ENCODE measurements around the gene KRTAP5-2. TPM values are rescaled to one million over a fixed set of nuclear protein-coding genes. Genes with fewer than 3 reads are reported as not detected.
"Not testable (repeated sequence)": the region's sequence is repeated elsewhere in the genome, so short reads cannot be mapped to it uniquely, and the experiment has no call there.

KRTAP5-2 gene
- not detected in 3 replicates for total RNA-seq

- Mint-ChIP-seq H3K36me3 (no peaks in the 10 kb centered on the region), H3K4me1 (peaks cover 1% of the 10 kb centered on the region), H3K27me3 (ENCODE audit: low read depth) (peaks cover 82% of the 10 kb centered on the region), H3K27ac (no peak within 1 kb of the TSS), H3K9me3 (peaks cover 10% of the 10 kb centered on the region), H3K4me3 (no peak within 1 kb of the TSS)
- DNase-seq (ENCODE audit: low spot score in 2 of 2, unreplicated experiment in 2 of 2): no peak
- TF ChIP-seq CTCF (IDR thresholded peaks at IDR 0.05; ENCODE audit: unreplicated experiment): no peak
Observed at GRCh38 chr11:1597994-1598380, at the start of gene KRTAP5-2. KRTAP5-2 (minus strand) TSS chr11:1598294; CDS start chr11:1598250, 44 bp downstream.

GRCh38 chr11:1646540-1646939 lies 48.4 kb upstream of the KRTAP5-2 start:
- not testable (repeated sequence) for H3K36me3 Mint-ChIP-seq; DNase-seq (ENCODE audit: low spot score in 2 of 2, unreplicated experiment in 2 of 2); H3K4me1 Mint-ChIP-seq; H3K9me3 Mint-ChIP-seq; H3K27ac Mint-ChIP-seq; H3K4me3 Mint-ChIP-seq
- peaks cover 24% of the 10 kb centered on the region for H3K27me3 Mint-ChIP-seq (ENCODE audit: low read depth)

- H3K4me3 Mint-ChIP-seq: no peak overlapping the region
Observed at GRCh38 chr11:1645357-1645821, 47.3 kb upstream of the KRTAP5-2 start.

GRCh38 chr11:1644601-1645356 lies 46.7 kb upstream of the KRTAP5-2 start:
- TF ChIP-seq CTCF (IDR thresholded peaks at IDR 0.05; ENCODE audit: unreplicated experiment): no peak

More at GRCh38 chr11:1645357-1645821, 47.3 kb upstream of the KRTAP5-2 start:
- no peak for TF ChIP-seq CTCF (IDR thresholded peaks at IDR 0.05; ENCODE audit: unreplicated experiment)
- peaks cover 26% of the 10 kb centered on the region for H3K27me3 Mint-ChIP-seq (ENCODE audit: low read depth)
- no peak for DNase-seq (ENCODE audit: low spot score in 2 of 2, unreplicated experiment in 2 of 2)
- no peaks in the 10 kb centered on the region for H3K4me1 Mint-ChIP-seq
- H3K9me3 Mint-ChIP-seq: no peaks in the 10 kb centered on the region
- no peaks in the 10 kb centered on the region for H3K36me3 Mint-ChIP-seq
- H3K27ac Mint-ChIP-seq: no peak overlapping the region

GRCh38 chr11:1643146-1643690 lies 45.1 kb upstream of the KRTAP5-2 start:
- Mint-ChIP-seq H3K36me3 (no peaks in the 10 kb centered on the region), H3K9me3 (no peaks in the 10 kb centered on the region), H3K4me3 (no peak overlapping the region), H3K4me1 (no peaks in the 10 kb centered on the region), H3K27me3 (ENCODE audit: low read depth) (peaks cover 39% of the 10 kb centered on the region), H3K27ac (no peak overlapping the region)
- no peak for DNase-seq (ENCODE audit: low spot score in 2 of 2, unreplicated experiment in 2 of 2)
- TF ChIP-seq CTCF (IDR thresholded peaks at IDR 0.05; ENCODE audit: unreplicated experiment): no peak

More at GRCh38 chr11:1644601-1645356, 46.7 kb upstream of the KRTAP5-2 start:
- DNase-seq (ENCODE audit: low spot score in 2 of 2, unreplicated experiment in 2 of 2): no peak
- Mint-ChIP-seq H3K9me3 (no peaks in the 10 kb centered on the region), H3K27me3 (ENCODE audit: low read depth) (peaks cover 32% of the 10 kb centered on the region), H3K27ac (no peak overlapping the region), H3K4me3 (no peak overlapping the region), H3K36me3 (no peaks in the 10 kb centered on the region), H3K4me1 (no peaks in the 10 kb centered on the region)

Measured in mesothelial cell of epicardium (in vitro differentiated cells).